Activated CD4-positive, alpha-beta T cell treated with anti-CD3 and anti-CD28 coated beads, Interleukin-2, amount 50 U/mL, for 4 hours (primary cell): ENCODE data around the gene LCAT.
A peak's percentile ranks its signal among the peaks of the same experiment; 100 is the strongest.
"Not testable (repeated sequence)": the region's sequence is repeated elsewhere in the genome, so short reads cannot be mapped to it uniquely, and the experiment has no call there.

Source experiments
- DNase-seq, 2 experiments: peaks; one replicate each; pipeline ENCODE4 v3.0.0-alpha.2; 2020

The LCAT gene, protein sequence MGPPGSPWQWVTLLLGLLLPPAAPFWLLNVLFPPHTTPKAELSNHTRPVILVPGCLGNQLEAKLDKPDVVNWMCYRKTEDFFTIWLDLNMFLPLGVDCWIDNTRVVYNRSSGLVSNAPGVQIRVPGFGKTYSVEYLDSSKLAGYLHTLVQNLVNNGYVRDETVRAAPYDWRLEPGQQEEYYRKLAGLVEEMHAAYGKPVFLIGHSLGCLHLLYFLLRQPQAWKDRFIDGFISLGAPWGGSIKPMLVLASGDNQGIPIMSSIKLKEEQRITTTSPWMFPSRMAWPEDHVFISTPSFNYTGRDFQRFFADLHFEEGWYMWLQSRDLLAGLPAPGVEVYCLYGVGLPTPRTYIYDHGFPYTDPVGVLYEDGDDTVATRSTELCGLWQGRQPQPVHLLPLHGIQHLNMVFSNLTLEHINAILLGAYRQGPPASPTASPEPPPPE

DNA sequence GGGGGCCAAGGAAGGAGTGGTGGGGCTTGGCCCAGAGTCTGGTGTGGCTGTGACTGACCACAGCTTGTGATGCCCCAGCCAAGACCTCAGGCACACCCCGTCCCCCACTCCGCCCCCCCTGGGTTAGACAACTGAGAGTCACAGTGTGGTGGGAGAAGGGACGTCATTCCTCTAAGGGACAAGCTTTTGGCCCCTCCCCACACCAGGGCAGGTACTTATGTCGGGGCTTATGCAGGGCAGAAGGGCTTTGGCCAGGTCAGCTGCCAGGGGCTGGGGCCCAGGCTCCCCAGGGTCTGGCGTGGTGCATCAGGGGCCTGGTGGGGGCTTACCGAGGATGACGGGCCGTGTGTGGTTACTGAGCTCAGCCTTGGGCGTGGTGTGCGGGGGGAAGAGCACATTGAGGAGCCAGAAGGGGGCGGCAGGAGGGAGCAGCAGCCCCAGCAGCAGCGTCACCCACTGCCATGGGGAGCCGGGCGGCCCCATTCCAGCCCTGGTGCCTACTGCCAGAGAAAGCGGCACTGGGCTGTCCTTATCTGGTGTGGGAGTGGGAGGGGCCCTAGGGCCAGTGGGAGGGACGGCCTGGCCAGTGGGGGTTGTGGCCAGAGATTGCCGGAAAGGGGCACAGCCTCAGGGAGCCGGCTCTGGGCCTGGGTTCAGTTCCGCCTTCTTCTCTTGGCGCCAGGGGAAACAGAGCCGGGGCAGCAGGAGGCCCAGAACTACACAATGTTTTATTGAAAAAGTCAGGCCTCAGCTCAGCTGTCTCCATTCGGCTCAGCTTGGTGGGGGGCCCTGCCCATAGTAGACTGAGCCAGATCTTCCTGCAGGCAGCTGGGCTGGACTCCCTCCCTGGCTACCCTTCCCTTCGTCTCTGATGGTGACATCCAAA is at the start of gene LCAT:
LCAT (minus strand) TSS at position 502 of the 886 bp plus-strand sequence; CDS start at position 483, 19 bp downstream.
- no peak for DNase-seq

DNA sequence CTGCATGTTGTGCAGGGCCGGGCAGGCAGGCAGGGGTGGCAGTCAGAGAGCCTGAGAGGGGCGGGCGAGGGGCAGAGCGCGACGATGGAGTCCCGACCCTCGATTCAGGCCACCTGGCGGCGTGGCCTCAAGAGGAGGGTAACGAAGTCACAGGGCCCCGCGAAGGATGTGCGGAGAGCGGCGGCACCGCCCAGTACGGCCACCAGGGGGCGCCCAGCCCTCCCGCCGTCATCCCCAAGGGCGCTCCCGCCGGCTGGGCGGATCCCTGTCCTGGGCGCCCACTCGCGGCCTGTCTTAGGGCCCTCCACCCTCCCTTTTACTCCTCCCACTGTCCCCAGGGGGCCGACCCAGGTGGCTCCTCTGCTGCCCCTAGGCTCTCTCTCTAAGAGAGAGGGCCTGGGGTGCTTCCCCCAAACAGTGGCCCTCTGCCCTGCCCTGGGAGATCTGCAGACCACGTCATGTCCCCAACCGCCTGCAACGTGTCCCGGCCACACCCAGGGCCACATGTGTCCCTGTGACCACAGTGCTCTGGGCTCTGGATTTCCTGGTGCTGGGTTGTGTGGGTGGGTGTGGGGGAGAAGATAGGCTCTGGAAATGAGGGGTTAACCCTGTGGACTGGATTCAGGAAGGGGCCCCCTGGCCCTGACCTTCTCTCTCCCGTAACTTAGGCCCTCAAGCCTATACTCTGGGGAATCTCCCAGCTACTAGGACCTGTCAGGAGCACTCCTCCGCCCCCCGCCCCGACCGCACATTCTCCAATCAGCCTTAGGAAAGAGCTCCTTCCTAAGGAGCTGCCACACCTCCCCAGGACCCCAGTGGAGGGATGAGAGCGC is 49.5 kb upstream of the LCAT start:
- DNase-seq = peak; percentile 66 to 68

DNA sequence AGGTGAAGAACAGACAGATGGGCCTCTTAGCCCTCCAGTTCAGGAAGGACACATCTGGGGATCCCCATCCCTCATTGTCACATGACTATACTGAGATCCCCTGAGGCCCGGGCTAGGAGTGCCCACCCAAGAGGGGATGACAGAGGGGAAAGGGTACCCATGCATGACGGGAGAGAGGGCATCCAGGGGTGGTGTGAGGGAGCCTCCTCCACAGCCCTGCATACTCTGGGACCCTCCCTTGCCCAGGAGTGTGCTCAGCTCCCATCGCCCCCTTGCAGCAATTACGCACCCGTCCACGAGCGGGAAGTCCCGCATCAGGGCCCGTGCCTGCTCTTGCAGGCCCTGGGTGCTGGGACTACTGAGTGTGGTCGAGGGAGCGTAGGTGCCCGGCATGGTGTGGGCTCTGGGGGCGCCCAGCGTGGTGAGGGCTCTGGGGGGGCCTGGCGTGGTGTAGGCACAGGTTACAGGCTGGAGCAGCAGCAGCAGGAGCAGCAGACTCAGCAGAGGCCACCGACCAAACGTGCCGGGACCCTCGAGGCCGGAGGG is 48.8 kb upstream of the LCAT start:
- DNase-seq = no peak

DNA sequence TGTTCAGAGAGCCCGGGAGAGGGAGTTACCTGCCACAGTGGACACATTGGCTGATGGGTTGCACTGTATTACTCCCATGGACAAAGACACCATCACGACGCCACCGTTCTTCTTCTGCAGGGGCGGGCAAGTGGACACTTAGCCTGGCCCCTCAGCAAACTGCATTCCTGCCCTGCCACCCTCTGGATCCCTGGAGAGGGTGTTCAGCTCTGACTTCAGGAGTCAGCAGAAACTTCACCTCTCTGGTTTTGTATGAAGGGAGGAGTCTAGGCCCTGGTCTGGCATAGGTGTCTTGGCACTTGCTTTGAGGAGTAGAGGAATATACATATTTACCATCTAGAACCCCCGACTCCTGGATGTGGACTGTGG is 46.1 kb upstream of the LCAT start:
- DNase-seq = no peak

DNA sequence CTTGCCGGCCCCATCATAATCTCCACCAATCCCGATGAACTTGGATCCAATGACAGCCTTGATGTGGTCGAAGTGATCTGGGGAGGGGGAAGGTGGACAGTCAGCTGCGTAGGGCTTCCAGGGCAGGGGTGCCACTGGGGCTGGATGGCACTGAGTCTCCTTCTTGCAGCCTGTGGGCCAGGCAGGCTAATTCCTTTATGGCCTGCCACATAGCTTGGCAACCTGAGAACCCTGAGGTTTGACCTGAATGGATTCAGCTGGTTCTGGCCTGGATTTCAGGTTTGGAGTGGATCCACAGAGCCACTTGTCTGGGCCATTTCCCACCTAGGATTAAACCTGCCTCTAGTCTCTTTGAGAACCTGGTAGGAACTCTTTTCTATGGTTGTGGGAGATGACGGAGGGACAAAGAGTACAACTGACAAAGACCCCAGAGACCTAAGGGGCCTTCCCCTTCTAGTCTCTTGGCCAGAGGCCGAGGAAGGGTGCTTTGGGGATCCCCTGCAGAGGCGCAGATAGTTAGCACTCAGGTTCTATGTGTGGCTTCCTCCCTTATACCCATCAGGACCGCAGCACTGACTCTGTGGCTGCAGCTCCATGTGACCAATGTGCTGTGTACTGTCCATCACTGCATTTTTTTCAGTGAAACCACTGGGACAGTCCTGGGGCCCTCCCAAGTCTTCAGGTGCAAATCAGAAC is 45.5 kb upstream of the LCAT start:
- DNase-seq = no peak

DNA sequence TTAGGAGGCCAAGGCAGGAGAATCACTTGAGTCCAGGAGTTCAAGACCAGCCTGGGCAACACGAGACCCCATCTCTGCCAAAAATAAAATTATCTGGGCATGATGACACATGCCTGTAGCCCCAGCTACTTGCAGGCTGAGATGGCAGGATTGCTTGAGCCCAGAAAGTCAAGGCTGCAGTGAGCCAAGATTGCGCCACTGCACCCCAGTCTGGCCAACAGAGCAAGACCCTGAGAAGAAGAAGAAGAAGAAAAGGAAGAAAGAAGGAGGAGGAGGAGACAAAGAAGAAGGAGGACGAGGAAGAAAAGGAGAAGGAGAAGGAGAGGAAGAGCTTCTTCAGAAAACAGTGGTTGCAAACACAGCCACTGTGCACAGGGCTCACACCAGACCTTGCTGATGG is 44.8 kb upstream of the LCAT start:
- DNase-seq = no peak

DNA sequence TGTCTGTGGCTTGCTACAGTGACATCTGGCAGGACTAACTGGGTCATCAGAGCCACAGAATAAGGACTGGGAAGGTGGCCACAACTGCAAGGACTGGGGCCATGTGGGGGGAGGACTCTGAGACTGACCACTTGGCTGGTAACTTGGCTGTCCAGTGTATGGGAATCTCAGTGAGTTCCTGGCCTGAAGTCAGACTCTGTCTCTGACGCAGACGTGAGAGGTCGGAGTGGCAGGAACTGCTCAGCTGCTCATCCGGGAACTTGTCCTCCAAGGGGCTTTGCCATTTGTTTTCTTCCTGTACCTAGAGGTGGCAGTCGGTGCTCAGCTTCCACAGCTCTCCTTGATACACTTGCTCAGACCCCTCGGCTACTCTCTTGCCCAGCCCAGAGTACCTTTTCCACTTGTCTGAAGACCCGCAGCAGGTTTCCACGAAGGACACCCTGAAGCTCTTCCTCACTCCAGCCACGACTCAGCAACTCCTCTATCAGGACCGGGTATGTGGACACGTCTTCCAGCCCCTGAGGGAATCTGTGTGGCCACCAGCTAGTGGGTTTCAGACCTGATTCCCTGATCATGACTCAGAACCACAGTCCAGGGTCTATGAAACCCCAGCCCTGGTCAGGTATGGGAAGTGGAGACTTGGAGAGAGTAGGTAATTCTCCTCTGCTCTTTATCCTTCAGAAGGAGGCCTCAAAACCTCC is 43.7 kb upstream of the LCAT start:
- no peak for DNase-seq

DNA sequence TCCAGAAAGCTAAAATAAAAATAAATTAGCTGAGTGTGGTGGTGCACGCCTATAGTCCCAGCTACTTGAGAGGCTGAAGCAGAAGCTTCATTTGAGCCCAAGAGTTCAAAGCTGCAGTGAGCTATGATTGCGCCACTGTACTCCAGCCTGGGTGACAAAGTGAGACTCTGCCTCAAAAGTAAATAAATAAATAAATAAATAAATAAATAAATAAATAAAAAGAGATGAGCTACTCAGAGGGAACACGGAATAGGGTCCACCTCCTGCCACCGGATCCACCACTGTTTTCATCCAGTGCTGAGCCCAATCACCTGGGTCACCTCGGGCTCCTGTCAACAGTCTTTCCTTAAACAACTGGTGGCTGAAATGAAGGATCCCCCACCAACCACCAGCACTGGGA is 43.0 kb upstream of the LCAT start:
- no peak for DNase-seq

DNA sequence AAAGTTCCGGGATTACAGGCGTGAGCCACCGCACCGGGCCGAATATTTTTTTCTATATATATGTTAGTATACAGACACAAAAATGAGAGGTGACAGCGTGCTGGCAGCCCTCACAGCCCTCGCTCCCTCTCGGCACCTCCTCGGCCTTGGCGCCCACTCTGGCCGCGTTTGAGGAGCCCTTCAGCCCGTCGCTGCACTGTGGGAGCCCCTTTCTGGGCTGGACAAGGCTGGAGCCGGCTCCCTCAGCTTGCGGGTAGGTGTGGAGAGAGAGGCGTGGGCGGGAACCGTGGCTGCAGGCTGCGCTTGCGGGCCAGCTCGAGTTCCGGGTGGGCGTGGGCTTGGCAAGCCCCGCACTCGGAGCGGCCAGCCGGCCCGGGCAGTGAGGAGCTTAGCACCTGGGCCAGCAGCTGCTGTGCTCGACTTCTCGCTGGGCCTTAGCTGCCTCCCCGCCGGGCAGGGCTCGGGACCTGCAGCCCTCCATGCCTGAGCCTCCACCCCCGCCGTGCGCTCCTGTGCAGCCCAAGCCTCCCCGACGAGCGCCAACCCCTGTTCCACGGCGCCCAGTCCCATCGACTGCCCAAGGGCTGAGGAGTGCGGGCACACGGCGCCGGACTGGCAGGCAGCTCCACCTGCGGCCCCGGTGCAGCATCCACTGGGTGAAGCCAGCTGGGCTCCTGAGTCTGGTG is 38.2 kb upstream of the LCAT start:
- DNase-seq = no peak

DNA sequence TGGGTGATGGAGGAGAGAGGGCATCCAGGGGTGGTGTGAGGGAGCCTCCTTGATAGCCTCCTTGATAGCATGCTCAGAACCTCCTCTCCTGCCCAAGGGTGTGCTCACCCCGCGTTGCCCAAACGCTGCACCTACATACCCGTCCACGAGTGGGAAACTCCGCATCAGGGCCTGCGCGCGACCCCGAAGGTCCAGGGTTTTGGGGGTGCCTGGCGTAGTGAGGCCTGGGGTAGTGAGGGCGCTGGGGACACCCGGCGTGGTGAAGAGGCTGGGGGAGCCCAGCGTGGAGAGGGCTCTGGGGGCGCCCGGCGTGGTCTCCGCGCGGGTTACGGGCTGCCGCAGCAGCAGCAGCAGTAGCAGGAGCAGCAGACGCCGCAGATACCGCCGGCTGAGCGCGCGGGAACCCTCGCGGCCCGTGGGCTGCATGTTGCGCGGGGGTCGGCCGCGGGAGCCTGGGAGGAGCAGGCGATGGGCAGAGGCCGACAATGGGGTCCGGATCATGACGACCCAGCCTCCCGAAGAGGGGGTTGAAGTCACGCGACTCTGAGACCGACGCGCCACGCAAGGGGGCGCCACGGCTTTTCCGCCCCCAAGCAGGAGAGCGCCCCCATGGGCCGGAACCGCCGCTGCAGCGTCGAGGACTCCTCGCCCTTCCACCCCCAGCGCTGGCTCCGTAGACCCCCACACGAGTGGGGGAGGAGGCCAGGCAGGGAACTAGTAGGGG is 36.2 kb upstream of the LCAT start, which contains the start of gene DPEP3:
DPEP3 (minus strand) TSS at position 545 of the 724 bp plus-strand sequence; CDS start at position 426, 119 bp downstream.
- no peak for DNase-seq

DNA sequence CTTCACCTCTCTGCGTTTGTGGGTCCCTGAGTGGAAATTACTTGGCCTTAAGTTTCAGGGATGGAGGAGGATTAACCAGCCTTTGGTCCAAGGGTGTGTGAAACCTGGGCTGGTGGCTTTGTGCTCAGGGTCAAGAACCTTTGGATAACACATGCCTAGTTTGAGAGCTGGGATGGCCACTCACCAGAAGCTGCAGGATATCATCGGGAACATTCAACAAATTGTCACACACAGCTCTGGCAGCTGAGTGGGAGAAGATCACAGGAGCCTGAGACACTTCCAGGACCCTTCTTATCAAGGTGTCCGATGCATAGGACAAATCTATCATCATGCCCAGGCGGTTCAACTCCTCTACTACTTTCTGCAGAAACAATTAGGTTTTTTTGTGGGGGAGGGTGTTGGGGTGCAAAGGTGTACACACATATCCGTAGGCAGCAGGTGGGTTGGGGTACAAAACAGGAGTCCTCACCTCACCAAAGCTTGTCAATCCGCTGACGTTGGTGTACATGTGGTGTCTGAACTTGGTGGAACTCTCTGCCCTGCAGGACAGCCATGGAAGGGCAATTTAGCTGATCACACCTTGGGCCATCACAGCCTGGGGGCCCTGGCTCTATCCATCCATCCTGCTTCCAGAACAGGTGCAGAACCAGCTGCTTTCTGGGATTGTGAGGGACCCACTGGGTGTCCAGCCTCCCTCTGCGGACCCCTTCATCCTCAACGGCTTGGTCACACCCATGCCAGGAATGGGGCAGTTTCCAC is 33.7 kb upstream of the LCAT start:
- no peak for DNase-seq

DNA sequence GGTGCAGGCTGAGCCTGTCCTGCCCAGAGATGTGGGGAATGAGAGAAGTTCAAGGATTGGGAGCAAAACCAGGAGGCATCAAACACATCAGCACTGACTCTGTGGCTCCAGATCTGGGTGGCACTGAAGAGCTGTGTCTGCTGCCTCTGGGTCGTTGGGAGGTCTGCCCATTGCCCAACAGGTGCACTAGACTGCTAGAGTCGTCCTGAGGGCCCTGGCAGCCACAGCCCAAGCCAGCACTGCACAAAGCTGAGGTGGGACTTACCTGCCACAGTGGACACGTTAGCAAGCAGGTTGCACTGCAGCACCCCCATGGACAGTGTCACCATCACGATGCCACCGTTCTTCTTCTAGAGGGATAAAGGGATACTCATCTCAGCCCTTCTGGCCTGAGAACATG is 33.1 kb upstream of the LCAT start:
- no peak for DNase-seq

DNA sequence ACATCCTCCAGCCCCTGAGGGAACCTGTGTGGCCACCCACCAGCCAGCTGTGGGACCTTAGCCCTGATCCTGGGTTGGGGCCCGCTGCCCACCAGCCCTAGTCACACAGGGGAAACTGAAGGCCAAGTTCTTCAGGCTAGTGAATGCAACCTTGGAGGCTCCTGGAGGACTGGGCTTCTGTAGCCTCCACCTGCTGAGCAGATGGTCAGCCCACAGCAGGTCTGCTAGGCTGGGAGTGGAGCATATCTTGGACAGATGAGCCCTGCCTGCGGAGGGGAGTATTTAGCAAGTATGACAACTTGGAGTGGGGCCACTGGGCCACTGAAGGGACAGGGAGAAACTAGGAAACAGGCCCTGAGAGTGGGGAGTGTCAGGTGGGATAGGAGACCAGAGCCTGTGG is 32.3 kb upstream of the LCAT start:
- no peak for DNase-seq

DNA sequence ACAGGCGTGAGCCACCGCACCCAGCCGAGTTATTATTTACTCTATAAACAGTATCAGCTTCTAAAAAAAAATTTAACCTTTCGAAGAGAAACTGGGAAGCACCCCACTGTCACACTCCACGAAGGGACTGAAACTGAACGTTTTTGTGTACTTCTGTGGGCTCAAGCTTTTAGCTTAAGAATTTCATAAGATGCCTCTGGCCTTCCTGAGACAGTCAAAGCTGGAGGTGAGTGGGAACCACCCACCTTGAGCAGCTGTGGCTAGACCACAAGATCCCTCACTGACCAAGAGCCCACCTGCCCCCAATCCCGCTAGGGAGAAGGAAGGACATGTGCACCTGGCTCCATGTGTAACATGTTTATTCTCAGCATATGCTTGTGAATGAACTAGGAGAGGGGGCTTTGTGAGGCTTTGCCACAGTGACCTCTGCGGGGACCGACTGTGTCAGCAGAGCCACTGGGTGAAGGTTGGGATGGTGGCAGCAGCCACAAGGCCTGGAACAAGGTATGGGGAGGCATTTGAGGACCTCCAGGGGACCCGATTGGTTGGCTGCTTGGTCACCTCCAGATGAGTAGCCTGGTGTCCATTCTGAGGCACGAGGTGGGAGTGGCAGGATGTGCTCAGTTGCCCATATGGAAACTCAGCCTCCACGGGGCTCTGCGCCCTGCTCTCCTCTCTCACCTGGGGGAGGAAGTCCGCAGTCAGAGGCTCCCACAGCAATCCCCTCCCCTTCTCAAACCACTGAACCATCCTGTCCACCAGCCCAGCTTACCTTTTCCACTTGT is 31.6 kb upstream of the LCAT start:
- no peak for DNase-seq

DNA sequence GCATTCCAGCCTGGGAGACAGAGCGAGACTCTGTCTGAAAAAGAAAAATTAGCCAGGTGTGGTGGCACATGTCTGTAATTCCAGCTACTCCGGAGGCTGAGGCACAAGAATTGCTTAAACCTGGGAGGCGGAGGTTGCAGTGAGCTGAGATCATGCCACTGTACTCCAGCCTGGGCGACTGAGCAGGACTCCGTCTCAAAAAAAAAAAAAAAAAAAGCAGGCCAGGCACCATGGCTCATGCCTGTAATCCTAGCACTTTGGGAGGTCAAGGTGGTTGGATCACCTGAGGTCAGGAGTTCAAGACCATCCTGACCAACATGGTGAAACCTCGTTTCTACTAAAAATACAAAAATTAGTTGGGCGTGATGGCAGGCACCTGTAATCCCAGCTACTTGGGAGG is 28.4 kb upstream of the LCAT start:
- not testable (repeated sequence) for DNase-seq

DNA sequence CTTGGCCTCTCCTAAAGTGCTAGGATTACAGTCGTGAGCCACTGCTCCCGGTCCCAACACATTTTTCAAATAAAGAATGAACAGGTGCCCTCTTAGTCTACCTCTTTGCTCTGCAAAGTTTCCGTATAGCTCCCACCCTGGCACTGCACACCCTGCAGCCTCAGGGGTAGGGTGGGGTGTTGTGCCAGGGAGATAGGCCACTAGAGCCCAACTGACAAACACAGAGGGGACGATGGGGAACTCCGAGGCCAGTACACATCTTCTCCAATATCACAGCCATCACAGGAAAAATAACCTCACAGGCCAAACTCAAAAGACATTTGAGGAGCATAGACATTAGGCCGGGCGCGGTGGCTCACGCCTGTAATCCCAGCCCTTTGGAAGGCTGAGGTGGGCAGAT is 27.2 kb upstream of the LCAT start:
- no peak for DNase-seq

DNA sequence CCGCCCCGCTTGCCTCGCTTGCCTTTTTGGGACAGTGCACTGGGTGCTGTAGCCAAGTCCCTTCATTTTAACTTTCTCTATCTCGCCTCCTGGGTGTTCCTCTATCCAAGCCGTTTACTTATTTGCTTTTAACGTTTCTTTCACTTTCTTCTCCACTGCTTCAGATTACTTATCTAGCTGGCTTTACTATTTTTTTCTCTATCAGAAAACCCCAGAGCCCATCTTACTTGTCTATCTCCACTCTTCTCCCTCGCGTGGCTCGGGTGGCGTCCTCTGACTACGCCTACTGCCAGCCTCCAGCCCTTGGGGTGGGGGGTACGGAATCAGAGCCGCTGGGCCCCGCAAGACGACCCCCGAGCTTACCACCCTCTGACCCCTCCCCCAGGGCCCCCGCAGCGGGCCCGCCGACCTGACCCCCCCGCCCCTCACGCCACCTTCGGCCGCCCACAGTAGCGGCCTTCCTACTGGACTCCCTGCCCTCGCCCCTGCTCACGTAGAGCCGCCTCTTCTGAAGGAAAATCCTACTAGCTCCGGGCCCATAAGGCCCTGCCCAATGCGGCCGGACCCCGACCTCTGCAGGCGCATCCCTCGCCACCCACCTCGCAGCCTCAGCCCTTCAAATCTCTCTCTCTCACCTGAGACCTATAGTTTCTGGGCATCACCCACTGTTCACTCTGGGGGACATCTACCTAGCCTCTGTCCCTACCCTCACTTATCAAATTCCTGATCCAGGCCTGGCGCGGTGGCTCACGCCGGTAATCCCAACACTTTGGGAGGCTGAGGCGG is 25.5 kb upstream of the LCAT start:
- DNase-seq = no peak
